ENCODE measurements around the gene PIAS4.

The PIAS4 gene

GRCh38 chr19:4053423-4054324 is 46.1 kb downstream of the PIAS4 start:
- DNase-seq (ENCODE audit: low read depth, low spot score) = no peak
- peak overlapping the region; percentile 89 for H3K27ac ChIP-seq

- no peak overlapping the region for H3K27ac ChIP-seq
- no peak for DNase-seq (ENCODE audit: low read depth, low spot score)
These were observed 47.1 kb downstream of the PIAS4 start for GRCh38 chr19:4054441-4055208.

GRCh38 chr19:4055209-4055552 is 47.6 kb downstream of the PIAS4 start:
- H3K27ac ChIP-seq = no peak overlapping the region
- DNase-seq (ENCODE audit: low read depth, low spot score) = no peak

GRCh38 chr19:4057931-4058692 is 50.6 kb downstream of the PIAS4 start:
- peak overlapping the region; percentile 89 for H3K27ac ChIP-seq
- no peak for DNase-seq (ENCODE audit: low read depth, low spot score)

- no peak for DNase-seq (ENCODE audit: low read depth, low spot score)
- peak overlapping the region; percentile 89 for H3K27ac ChIP-seq
These were observed 51.3 kb downstream of the PIAS4 start for GRCh38 chr19:4058693-4059452.

GRCh38 chr19:4059453-4059871 is 51.9 kb downstream of the PIAS4 start:
- peak overlapping the region; percentile 89 for H3K27ac ChIP-seq
- DNase-seq (ENCODE audit: low read depth, low spot score) = no peak

GRCh38 chr19:4059891-4060620 is 52.5 kb downstream of the PIAS4 start:
- no peak for DNase-seq (ENCODE audit: low read depth, low spot score)
- H3K27ac ChIP-seq = peak overlapping the region; percentile 89

GRCh38 chr19:4060621-4061177 is 53.2 kb downstream of the PIAS4 start:
- H3K27ac ChIP-seq = peak overlapping the region; percentile 89

GRCh38 chr19:4061178-4061682 is 53.7 kb downstream of the PIAS4 start:
- peak overlapping the region; percentile 89 for H3K27ac ChIP-seq
- DNase-seq (ENCODE audit: low read depth, low spot score) = no peak

More at GRCh38 chr19:4060621-4061177, 53.2 kb downstream of the PIAS4 start:
- no peak for DNase-seq (ENCODE audit: low read depth, low spot score)

- H3K27ac ChIP-seq = peak overlapping the region; percentile 89
- DNase-seq (ENCODE audit: low read depth, low spot score) = no peak
These were observed 54.3 kb downstream of the PIAS4 start for GRCh38 chr19:4061683-4062418.

GRCh38 chr19:4062419-4063368 is 55.2 kb downstream of the PIAS4 start:
- no peak for DNase-seq (ENCODE audit: low read depth, low spot score)
- peak overlapping the region; percentile 89 for H3K27ac ChIP-seq

GRCh38 chr19:4063369-4064148 is 56.0 kb downstream of the PIAS4 start:
- H3K27ac ChIP-seq = peak overlapping the region; percentile 89
- no peak for DNase-seq (ENCODE audit: low read depth, low spot score)

GRCh38 chr19:4064149-4064495 is 56.6 kb downstream of the PIAS4 start:
- H3K27ac ChIP-seq = peak overlapping the region; percentile 89
- no peak for DNase-seq (ENCODE audit: low read depth, low spot score)

GRCh38 chr19:4064496-4065260 is 57.1 kb downstream of the PIAS4 start:
- no peak for DNase-seq (ENCODE audit: low read depth, low spot score)

GRCh38 chr19:4065430-4066175 is 58.1 kb downstream of the PIAS4 start:
- peak overlapping the region; percentile 89 for H3K27ac ChIP-seq
- peak; percentile 88 for DNase-seq (ENCODE audit: low read depth, low spot score)

More at GRCh38 chr19:4064496-4065260, 57.1 kb downstream of the PIAS4 start:
- peak overlapping the region; percentile 89 for H3K27ac ChIP-seq

All from epithelial cell of prostate (primary cell).